Measurements from ENCODE around the gene AOC3. TPM values are rescaled to one million over a fixed set of nuclear protein-coding genes. Genes with fewer than 3 reads are reported as not detected.
"Not testable (repeated sequence)": the region's sequence is repeated elsewhere in the genome, so short reads cannot be mapped to it uniquely, and the experiment has no call there.

AOC3 gene
- total RNA-seq, 4 donors from 2014 or later: 3.3 to 24.0 (median 6.6) TPM

- Histone ChIP-seq H3K36me3 (no peaks in the 10 kb centered on the region), H3K4me3 (no peak overlapping the region), H3K27me3 (no peaks in the 10 kb centered on the region), H3K9me3 (no peaks in the 10 kb centered on the region), H3K27ac (no peak overlapping the region), H3K4me1 (peaks cover 4 to 26% (median 24%) of the 10 kb centered on the region in 3 donors)
- intact Hi-C loops (cut with DNase I): no loop called here
- TF ChIP-seq POLR2A (IDR thresholded peaks at IDR 0.05): no peak
- no peak for DNase-seq
- WGBS, 2 donors: 82 to 90% methylated on average over 5 of the region's 7 CpGs
Measured at GRCh38 chr17:42898147-42898811, 47.3 kb downstream of the AOC3 start.

- 59 to 60% methylated on average over 3 of the region's 3 CpGs for WGBS, 2 donors
- H3K27me3 ChIP-seq; H3K36me3 ChIP-seq; H3K4me1 ChIP-seq; H3K27ac ChIP-seq; DNase-seq; H3K9me3 ChIP-seq; intact Hi-C loops (cut with DNase I); H3K4me3 ChIP-seq: not testable (repeated sequence)
Measured at GRCh38 chr17:42899981-42900380, 49.0 kb downstream of the AOC3 start.

DNA sequence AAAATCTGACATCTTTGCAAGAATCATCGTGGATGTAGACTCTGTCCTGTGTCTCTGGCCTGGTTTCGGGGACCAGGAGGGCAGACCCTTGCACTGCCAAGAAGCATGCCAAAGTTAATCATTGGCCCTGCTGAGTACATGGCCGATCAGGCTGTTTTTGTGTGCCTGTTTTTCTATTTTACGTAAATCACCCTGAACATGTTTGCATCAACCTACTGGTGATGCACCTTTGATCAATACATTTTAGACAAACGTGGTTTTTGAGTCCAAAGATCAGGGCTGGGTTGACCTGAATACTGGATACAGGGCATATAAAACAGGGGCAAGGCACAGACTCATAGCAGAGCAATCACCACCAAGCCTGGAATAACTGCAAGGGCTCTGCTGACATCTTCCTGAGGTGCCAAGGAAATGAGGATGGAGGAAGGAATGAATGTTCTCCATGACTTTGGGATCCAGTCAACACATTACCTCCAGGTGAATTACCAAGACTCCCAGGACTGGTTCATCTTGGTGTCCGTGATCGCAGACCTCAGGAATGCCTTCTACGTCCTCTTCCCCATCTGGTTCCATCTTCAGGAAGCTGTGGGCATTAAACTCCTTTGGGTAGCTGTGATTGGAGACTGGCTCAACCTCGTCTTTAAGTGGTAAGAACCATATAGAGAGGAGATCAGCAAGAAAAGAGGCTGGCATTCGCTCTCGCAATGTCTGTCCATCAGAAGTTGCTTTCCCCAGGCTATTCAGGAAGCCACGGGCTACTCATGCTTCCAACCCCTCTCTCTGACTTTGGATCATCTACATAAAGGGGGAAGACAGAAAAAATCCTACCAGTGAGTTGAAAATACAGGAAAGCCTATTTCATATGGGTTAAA, 49.7 kb downstream of the AOC3 start, which contains the start of gene G6PC1:
TSS of gene G6PC1 (plus strand) at position 340 of the 872 bp plus-strand sequence. CDS start at position 418, 78 bp downstream.
- no peak within 1 kb of the TSS for H3K27ac ChIP-seq
- TF ChIP-seq CTCF (IDR thresholded peaks at IDR 0.05): no peak
- TF ChIP-seq POLR2A (IDR thresholded peaks at IDR 0.05): no peak
- WGBS, 2 donors: 71 to 73% methylated on average over 9 to 12 of the region's 12 CpGs
- no peaks in the 10 kb centered on the region for H3K36me3 ChIP-seq
- no peaks in the 10 kb centered on the region for H3K27me3 ChIP-seq
- no peak within 1 kb of the TSS for H3K4me3 ChIP-seq
- intact Hi-C loops (cut with DNase I): no loop called here
- H3K9me3 ChIP-seq: no peaks in the 10 kb centered on the region
- DNase-seq: no peak
- peaks cover 0 to 1% (median 0%) of the 10 kb centered on the region in 3 donors for H3K4me1 ChIP-seq

GRCh38 chr17:42901535-42902229, 50.7 kb downstream of the AOC3 start:
- 69% methylated on average over 10 of the region's 10 CpGs for WGBS, 2 donors
- no peaks in the 10 kb centered on the region for H3K4me1 ChIP-seq
- intact Hi-C loops (cut with DNase I): no loop called here
- TF ChIP-seq CTCF (IDR thresholded peaks at IDR 0.05): no peak
- no peak for TF ChIP-seq POLR2A (IDR thresholded peaks at IDR 0.05)
- no peak overlapping the region for H3K27ac ChIP-seq
- H3K36me3 ChIP-seq: no peaks in the 10 kb centered on the region
- H3K4me3 ChIP-seq: no peak overlapping the region
- H3K27me3 ChIP-seq: no peaks in the 10 kb centered on the region
- DNase-seq: no peak
- no peaks in the 10 kb centered on the region for H3K9me3 ChIP-seq

DNA sequence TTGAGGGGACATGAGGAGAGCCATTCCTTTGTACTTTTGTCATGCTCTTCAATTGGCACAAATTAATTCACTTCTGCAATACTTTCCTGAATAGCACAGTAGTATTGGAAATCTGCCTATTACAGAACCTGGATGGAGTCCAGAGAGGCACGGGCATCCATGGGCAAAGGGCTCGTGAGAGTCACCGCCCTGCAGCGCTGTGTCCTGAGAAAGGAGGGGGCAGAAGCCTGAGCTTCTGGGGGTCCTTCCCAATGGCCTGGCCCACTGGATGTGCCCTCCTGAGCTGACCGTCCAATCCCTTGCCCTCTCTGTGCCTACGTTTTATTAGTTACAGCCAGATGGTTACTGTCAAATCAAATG, 53.1 kb downstream of the AOC3 start:
- DNase-seq: no peak
- no peak overlapping the region for H3K4me3 ChIP-seq
- 69 to 72% methylated on average over 6 of the region's 6 CpGs for WGBS, 2 donors
- TF ChIP-seq CTCF (IDR thresholded peaks at IDR 0.05) (no peak), POLR2A (IDR thresholded peaks at IDR 0.05) (no peak)
- no peak overlapping the region for H3K27ac ChIP-seq
- H3K36me3 ChIP-seq: no peaks in the 10 kb centered on the region
- no peaks in the 10 kb centered on the region for H3K4me1 ChIP-seq
- no peaks in the 10 kb centered on the region for H3K9me3 ChIP-seq
- intact Hi-C loops (cut with DNase I): no loop called here
- no peaks in the 10 kb centered on the region for H3K27me3 ChIP-seq

Measured in esophagus squamous epithelium (tissue), 5 donors.